Measurements from ENCODE around the gene SLC19A2. TPM values are rescaled to one million over a fixed set of nuclear protein-coding genes. Genes with fewer than 3 reads are reported as not detected.
"Not testable (repeated sequence)": the region's sequence is repeated elsewhere in the genome, so short reads cannot be mapped to it uniquely, and the experiment has no call there.

Gene SLC19A2
- total RNA-seq (1 to 10 TPM; 3.6 to 3.7 TPM), total RNA-seq (6.9 to 97.1 (median 15.5) reads per million in 172 experiments)
- polyA plus RNA-seq (2013, experiment 1 of 2) = 3.6 TPM
- polyA plus RNA-seq (2013, experiment 2 of 2) = 3.4 TPM

DNA sequence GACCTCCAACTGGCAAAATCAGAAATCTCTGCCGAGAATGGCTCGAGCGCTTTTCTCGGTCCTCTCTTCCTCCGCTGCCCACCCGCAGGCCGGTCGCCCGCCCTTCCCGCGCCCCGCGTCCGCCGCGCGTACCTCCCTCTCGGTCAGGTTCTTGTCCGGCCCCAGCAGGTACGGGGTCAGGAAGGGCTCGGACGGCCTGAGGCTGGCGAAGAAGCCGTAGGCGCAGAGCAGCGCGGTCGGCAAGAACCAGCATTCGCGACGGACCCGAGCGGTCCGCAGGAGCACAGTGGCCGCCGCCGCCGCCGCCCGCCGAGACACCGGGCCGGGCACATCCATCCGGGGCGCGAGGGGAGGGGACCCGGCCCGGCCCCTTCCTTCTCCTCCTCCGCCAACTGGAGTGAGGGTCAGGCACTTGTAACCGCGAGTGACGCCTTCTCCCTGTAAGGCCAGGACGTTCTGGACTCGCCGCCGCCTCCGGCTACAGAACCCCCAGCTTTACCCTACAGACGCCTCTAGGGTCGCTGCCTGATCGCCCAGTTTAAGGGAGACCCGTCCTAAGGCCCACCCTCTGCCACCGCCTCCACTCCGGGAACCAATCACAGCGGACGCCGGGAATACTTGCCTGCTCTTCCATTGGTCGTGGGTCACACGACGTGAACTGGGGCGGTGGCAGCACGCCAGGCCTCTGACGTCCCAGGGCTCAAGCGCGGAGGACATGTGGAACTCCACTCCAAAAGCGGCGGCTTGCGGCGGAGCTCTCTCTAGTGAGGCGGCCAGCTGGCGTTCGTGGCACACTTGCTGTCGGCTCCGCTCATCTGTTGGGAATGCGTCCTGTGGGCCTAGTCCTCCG lies at the start of gene SLC19A2:
Gene SLC19A2, minus strand, starts transcription at position 514 of the 850 bp plus-strand sequence. Its CDS starts 178 bp downstream, at position 336.
- Mint-ChIP-seq H3K27me3 (no peaks in the 10 kb centered on the region), H3K36me3 (ENCODE audit: low read depth) (peaks cover 13% of the 10 kb centered on the region), H3K4me3 (peak within 1 kb of the TSS; percentile 98), H3K4me1 (ENCODE audit: low read depth) (peaks cover 48% of the 10 kb centered on the region), H3K9me3 (no peaks in the 10 kb centered on the region), H3K27ac (peak within 1 kb of the TSS; percentile 92)
- peak within 1 kb of the TSS; percentile 54 to 65 for H3K27ac ChIP-seq (ENCODE audit: low read depth in 1 of 2, low read length in 2 of 2)
- ATAC-seq (ENCODE audit: poor library complexity) (peak; percentile 99), DNase-seq (peak; percentile 82 to 97 (median 90))
- H3K4me3 ChIP-seq (ENCODE audit: low read length) = peak within 1 kb of the TSS; percentile 73
- H3K9me3 ChIP-seq (ENCODE audit: control insufficient read depth in 1 of 2, insufficient read depth in 1 of 2, low read length in 2 of 2) = no peaks in the 10 kb centered on the region
- H3K36me3 ChIP-seq (ENCODE audit: insufficient read depth, low read length) = no peaks in the 10 kb centered on the region
- ChIA-PET POLR2A (interaction anchor here (0.6 to 1.5 kb wide), 5 partner anchors 22 to 408 kb away, joined by 3 to 5 read pairs (median 4); partner anchors contain the start of genes BLZF1, METTL18, NME7 and SCYL3), CTCF (interaction anchor here (0.7 to 1.5 kb wide), 5 partner anchors 32 to 1307 kb away, joined by 3 to 4 read pairs (median 3); partner anchors contain the start of gene TIPRL)
- H3K4me1 ChIP-seq (ENCODE audit: insufficient read depth, low read length) = peaks cover 20% of the 10 kb centered on the region
- H3K27me3 ChIP-seq (ENCODE audit: control insufficient read depth in 1 of 2, insufficient read depth in 2 of 2, low read length in 2 of 2) = no peaks in the 10 kb centered on the region
- intact Hi-C loops (cut with DNase I, micrococcal nuclease) = loop anchor here (5.0 to 10.0 kb wide), 7 partner anchors 118 to 1308 kb away; partner anchors contain the start of genes BLZF1 (in 2 of the 2), NME7 (in 2 of the 2), METTL18 (in 1 of the 2) and SCYL3 (in 1 of the 2)
- TF ChIP-seq CTCF (IDR thresholded peaks at IDR 0.05) = peak; percentile 44

- Mint-ChIP-seq H3K9me3 (no peaks in the 10 kb centered on the region), H3K4me1 (ENCODE audit: low read depth) (no peaks in the 10 kb centered on the region), H3K36me3 (ENCODE audit: low read depth) (peaks cover 6% of the 10 kb centered on the region), H3K4me3 (no peak overlapping the region), H3K27me3 (no peaks in the 10 kb centered on the region), H3K27ac (no peak overlapping the region)
- no peak for TF ChIP-seq CTCF (IDR thresholded peaks at IDR 0.05)
- H3K4me1 ChIP-seq (ENCODE audit: insufficient read depth, low read length) = no peaks in the 10 kb centered on the region
- DNase-seq (no peak), ATAC-seq (ENCODE audit: poor library complexity) (no peak)
- ChIA-PET POLR2A (no interaction called here), CTCF (interaction anchor here (2.0 kb wide), 1 partner anchor 11 kb away, joined by 6 read pairs; no protein-coding TSS in a partner anchor)
- H3K27ac ChIP-seq (ENCODE audit: low read depth in 1 of 2, low read length in 2 of 2) = no peak overlapping the region
- no peaks in the 10 kb centered on the region for H3K9me3 ChIP-seq (ENCODE audit: control insufficient read depth in 1 of 2, insufficient read depth in 1 of 2, low read length in 2 of 2)
- peaks cover 7% of the 10 kb centered on the region for H3K36me3 ChIP-seq (ENCODE audit: insufficient read depth, low read length)
- intact Hi-C loops (cut with DNase I, micrococcal nuclease) = no loop called here
- H3K4me3 ChIP-seq (ENCODE audit: low read length) = no peak overlapping the region
- H3K27me3 ChIP-seq (ENCODE audit: control insufficient read depth in 1 of 2, insufficient read depth in 2 of 2, low read length in 2 of 2) = no peaks in the 10 kb centered on the region
Measured at GRCh38 chr1:169534653-169535052, 48.9 kb upstream of the SLC19A2 start.

DNA sequence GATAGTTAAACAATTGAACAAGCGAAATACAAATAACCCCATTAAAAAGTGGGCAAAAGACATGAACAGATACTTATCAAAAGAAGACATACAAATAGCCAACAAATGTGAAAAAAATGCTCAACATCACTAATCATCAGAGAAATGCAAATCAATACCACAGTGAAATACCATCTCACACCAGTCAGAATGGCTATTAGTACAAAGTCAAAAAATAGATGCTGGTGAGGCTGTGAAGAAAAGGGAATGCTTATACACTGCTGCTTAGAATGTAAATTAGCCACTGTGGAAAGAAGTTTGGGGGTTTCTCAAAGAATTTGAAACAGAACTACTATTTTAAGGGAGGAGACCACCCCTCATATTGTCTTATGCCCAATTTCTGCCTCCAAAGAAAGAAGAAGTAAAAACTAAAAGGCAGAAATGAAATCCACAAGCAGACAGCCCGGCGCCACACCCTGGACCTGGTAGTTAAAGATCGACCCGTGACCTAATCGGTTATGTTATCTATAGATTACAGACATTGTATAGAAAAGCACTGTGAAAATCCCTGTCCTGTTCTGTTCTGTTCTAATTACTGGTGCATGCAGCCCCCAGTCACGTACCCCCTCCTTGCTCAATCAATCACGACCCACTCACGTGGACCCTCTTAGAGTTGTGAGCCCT lies 47.9 kb upstream of the SLC19A2 start:
- H3K4me1 ChIP-seq (ENCODE audit: insufficient read depth, low read length); intact Hi-C loops (cut with DNase I, micrococcal nuclease); H3K9me3 Mint-ChIP-seq; H3K27me3 Mint-ChIP-seq; H3K9me3 ChIP-seq (ENCODE audit: control insufficient read depth in 1 of 2, insufficient read depth in 1 of 2, low read length in 2 of 2); H3K36me3 Mint-ChIP-seq (ENCODE audit: low read depth); H3K27ac ChIP-seq (ENCODE audit: low read depth in 1 of 2, low read length in 2 of 2); ATAC-seq (ENCODE audit: poor library complexity); H3K4me3 ChIP-seq (ENCODE audit: low read length); CTCF ChIA-PET; H3K4me1 Mint-ChIP-seq (ENCODE audit: low read depth); H3K36me3 ChIP-seq (ENCODE audit: insufficient read depth, low read length); H3K4me3 Mint-ChIP-seq; H3K27ac Mint-ChIP-seq; DNase-seq; H3K27me3 ChIP-seq (ENCODE audit: control insufficient read depth in 1 of 2, insufficient read depth in 2 of 2, low read length in 2 of 2): not testable (repeated sequence)
- POLR2A ChIA-PET = interaction anchor here (0.6 kb wide), 1 partner anchor 52 kb away, joined by 3 read pairs; no protein-coding TSS in a partner anchor
